Measurements from ENCODE around the gene STAT3. TPM values are rescaled to one million over a fixed set of nuclear protein-coding genes. Genes with fewer than 3 reads are reported as not detected.

The STAT3 gene
- total RNA-seq, 1 experiment from 2014 or later: 61.0 TPM

DNA sequence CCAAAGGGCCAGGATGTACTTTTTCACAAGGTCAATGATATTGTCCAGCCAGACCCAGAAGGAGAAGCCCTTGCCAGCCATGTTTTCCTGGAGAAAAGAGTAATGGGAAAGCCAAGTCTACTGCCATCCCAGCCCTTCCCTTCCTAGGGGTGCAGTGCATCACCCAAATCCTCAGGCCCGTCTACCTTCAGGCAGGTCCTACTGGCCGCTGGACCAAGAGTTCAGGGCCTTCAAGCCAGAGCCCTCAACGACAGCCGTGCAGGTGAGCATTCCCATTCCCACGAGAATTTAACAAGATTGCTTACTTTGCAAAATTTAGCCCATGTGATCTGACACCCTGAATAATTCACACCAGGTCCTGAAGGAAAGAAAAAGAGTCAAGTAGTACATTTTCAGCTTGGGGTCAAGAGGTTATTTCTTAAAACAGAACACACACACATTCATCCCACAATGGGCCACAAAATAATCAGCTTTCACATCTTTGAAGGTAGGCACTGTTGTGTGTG, 64.9 kb downstream of the STAT3 start:
- ChIA-PET CTCF (interaction anchor here (0.7 to 5.9 kb wide), 10 partner anchors 65 to 231 kb away, joined by 3 to 33 read pairs (median 4); partner anchors contain the start of gene STAT3), POLR2A (no interaction called here), RAD21 (ENCODE audit: low non-redundant PET in 1 of 2, low total read pairs in 2 of 2, uncharacterized antibody in 2 of 2, unreplicated experiment in 2 of 2) (interaction anchor here in 1 of 2 experiments (0.6 kb wide), 1 partner anchor 83 kb away, joined by 3 read pairs; no protein-coding TSS in a partner anchor)
- no TSS peak for BruUV-seq (replicated peaks)
- no peak overlapping the region for H3K27ac ChIP-seq (ENCODE audit: low read depth, low read length)
- ATAC-seq: no peak
- no peak for DNase-seq (ENCODE audit: low read depth, low spot score)
- H2AFZ ChIP-seq (ENCODE audit: low read depth, low read length, poor library complexity, severe bottlenecking): no peak overlapping the region
- intact Hi-C loops (cut with micrococcal nuclease): loop anchor here (1.0 to 2.0 kb wide), 3 partner anchors 83 to 204 kb away; no protein-coding TSS in a partner anchor
- no peaks in the 10 kb centered on the region for H3K9me3 ChIP-seq (ENCODE audit: control insufficient read depth in 1 of 2, insufficient read depth in 1 of 2, low read depth in 1 of 2, low read length in 2 of 2)
- no peaks in the 10 kb centered on the region for H3K79me2 ChIP-seq (ENCODE audit: insufficient read depth, low read length)
- no peak overlapping the region for H3K4me3 ChIP-seq (replicated peaks in 1 of 2; ENCODE audit: low read depth in 1 of 2, low read length in 2 of 2)
- no peaks in the 10 kb centered on the region for H3K9me2 ChIP-seq (ENCODE audit: insufficient read depth)
- no peak overlapping the region for H3K9ac ChIP-seq (ENCODE audit: low read length)
- no peaks in the 10 kb centered on the region for H3K27me3 ChIP-seq (ENCODE audit: insufficient read depth, low read length)
- no peaks in the 10 kb centered on the region for H4K20me1 ChIP-seq (ENCODE audit: insufficient read depth)
- peaks cover 18 to 38% of the 10 kb centered on the region in 2 experiments for H3K4me1 ChIP-seq (ENCODE audit: control insufficient read depth in 1 of 2, insufficient read depth in 2 of 2, low read length in 2 of 2)
- TF ChIP-seq ZFX (IDR thresholded peaks at IDR 0.05) (no peak), FOSL1 (IDR thresholded peaks at IDR 0.05; ENCODE audit: low read depth) (no peak), EZH2 (IDR thresholded peaks at IDR 0.05) (no peak), ELF1 (IDR thresholded peaks at IDR 0.05; ENCODE audit: borderline replicate concordance, low read depth) (no peak), RAD21 (IDR thresholded peaks at IDR 0.05; ENCODE audit: low read depth) (no peak), TCF7L2 (IDR thresholded peaks at IDR 0.05; ENCODE audit: borderline replicate concordance, extremely low read depth, insufficient read depth, insufficient read length) (no peak), YY1 (IDR thresholded peaks at IDR 0.05; ENCODE audit: extremely low read depth, insufficient replicate concordance, low read depth, low read length) (no peak), SIN3A (IDR thresholded peaks at IDR 0.05; ENCODE audit: low read depth) (no peak), JUND (IDR thresholded peaks at IDR 0.05) (no peak), POLR2A (IDR thresholded peaks at IDR 0.05; ENCODE audit: borderline replicate concordance, extremely low read depth, insufficient read depth, insufficient read length) (no peak), ZNF274 (IDR thresholded peaks at IDR 0.05; ENCODE audit: low read depth, low read length) (no peak), CEBPB (IDR thresholded peaks at IDR 0.05; ENCODE audit: low read depth) (no peak)
- TF ChIP-seq, protein P1, sequence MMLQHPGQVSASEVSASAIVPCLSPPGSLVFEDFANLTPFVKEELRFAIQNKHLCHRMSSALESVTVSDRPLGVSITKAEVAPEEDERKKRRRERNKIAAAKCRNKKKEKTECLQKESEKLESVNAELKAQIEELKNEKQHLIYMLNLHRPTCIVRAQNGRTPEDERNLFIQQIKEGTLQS (IDR thresholded peaks at IDR 0.05): no peak
- TF ChIP-seq, protein P2, sequence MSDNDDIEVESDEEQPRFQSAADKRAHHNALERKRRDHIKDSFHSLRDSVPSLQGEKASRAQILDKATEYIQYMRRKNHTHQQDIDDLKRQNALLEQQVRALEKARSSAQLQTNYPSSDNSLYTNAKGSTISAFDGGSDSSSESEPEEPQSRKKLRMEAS (IDR thresholded peaks at IDR 0.05): no peak
- H3K36me3 ChIP-seq (ENCODE audit: control insufficient read depth in 1 of 2, insufficient read depth in 2 of 2, low read length in 2 of 2): peaks cover 7 to 13% of the 10 kb centered on the region in 2 experiments; a peak in 3 of 4 replicates
- no peak overlapping the region for H3K4me2 ChIP-seq (ENCODE audit: low read length)
